BJ (cell line): ENCODE measurements around the gene TSG101. TPM values are rescaled to one million over a fixed set of nuclear protein-coding genes. Genes with fewer than 3 reads are reported as not detected.

ENCODE experiments used
- CTCF ChIA-PET: fragments of 350-600 bp; formaldehyde crosslinking; extraction: SDS; loops from one replicate; lab custom pipeline; 2021; ENCODE audit warnings: antibody characterized with exemption, inconsistent platforms; lab: Yijun Ruan, JAX
- POLR2A ChIA-PET: fragments of 300-600 bp; sonication (Branson Sonifier 250); formaldehyde crosslinking; extraction: SDS; loops from one replicate; lab custom pipeline; 2021; ENCODE audit warnings: antibody characterized with exemption; lab: Charles Lee
- DNase-seq: peaks from one replicate; pipeline ENCODE4 v3.0.0-alpha.2; 2011; ENCODE audit warnings: low read depth
- H3K27me3 ChIP-seq: 2 replicates; pipeline ENCODE4 v1.6.0; 2011; ENCODE audit warnings: low read length; ENCODE audit not compliant: control insufficient read depth, insufficient read depth
- H3K36me3 ChIP-seq: 2 replicates; pipeline ENCODE4 v1.5.1; 2011; ENCODE audit warnings: low read length; ENCODE audit not compliant: control insufficient read depth, insufficient read depth
- H3K4me3 ChIP-seq: 2 replicates; pipeline ENCODE4 v1.5.1; 2011; ENCODE audit warnings: low read depth, mild to moderate bottlenecking, control low read depth, low read length
- polyA plus RNA-seq: library from polyadenylated mRNA; depleted of rRNA; stranded (reverse); fragments of >200 nt; gene quantifications from 2 replicates; pipeline ENCODE4 v1.2.3, GENCODE V29; 2011; rRNA removed
- TF ChIP-seq, protein P1 (sequence below): IDR thresholded peaks from 2 replicates; pipeline ENCODE4 v1.5.1; 2011; ENCODE audit warnings: low read depth, mild to moderate bottlenecking, control low read depth, inconsistent platforms, low read length, moderate library complexity; ENCODE audit not compliant: insufficient read depth

TSG101 gene
- polyA plus RNA-seq, 1 experiment, result 174 TPM

DNA sequence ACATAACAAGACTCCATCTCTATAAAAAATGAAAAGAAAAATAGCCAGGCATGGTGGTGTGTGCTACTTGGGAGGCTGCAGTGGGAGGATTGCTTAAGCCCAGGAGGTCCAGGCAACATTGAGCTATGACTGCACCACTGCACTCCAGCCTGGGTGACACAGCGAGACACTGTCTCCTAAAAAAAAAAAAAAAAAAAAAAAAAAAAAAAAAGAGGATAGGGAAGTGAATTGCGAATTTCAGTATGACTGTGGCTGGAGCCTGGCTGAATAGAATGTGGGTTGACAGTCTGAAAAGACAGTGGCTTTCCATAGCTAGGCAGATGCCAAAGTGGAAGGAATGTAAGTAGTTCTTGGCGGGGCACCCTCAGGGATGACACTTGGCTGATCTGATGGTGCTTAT, 77.5 kb downstream of the TSG101 start:
- H3K27me3 ChIP-seq, result peaks cover 3% of the 10 kb centered on the region; the same call in 1 of the 2 replicates
- no peak overlapping the region for H3K4me3 ChIP-seq
- POLR2A ChIA-PET, result no interaction called here
- no peak for DNase-seq
- TF ChIP-seq, protein P1, sequence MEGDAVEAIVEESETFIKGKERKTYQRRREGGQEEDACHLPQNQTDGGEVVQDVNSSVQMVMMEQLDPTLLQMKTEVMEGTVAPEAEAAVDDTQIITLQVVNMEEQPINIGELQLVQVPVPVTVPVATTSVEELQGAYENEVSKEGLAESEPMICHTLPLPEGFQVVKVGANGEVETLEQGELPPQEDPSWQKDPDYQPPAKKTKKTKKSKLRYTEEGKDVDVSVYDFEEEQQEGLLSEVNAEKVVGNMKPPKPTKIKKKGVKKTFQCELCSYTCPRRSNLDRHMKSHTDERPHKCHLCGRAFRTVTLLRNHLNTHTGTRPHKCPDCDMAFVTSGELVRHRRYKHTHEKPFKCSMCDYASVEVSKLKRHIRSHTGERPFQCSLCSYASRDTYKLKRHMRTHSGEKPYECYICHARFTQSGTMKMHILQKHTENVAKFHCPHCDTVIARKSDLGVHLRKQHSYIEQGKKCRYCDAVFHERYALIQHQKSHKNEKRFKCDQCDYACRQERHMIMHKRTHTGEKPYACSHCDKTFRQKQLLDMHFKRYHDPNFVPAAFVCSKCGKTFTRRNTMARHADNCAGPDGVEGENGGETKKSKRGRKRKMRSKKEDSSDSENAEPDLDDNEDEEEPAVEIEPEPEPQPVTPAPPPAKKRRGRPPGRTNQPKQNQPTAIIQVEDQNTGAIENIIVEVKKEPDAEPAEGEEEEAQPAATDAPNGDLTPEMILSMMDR, result no peak
- no peaks in the 10 kb centered on the region for H3K36me3 ChIP-seq
- CTCF ChIA-PET, result interaction anchor here (1.0 kb wide), 1 partner anchor 9 kb away, joined by 3 read pairs; no protein-coding TSS in a partner anchor

DNA sequence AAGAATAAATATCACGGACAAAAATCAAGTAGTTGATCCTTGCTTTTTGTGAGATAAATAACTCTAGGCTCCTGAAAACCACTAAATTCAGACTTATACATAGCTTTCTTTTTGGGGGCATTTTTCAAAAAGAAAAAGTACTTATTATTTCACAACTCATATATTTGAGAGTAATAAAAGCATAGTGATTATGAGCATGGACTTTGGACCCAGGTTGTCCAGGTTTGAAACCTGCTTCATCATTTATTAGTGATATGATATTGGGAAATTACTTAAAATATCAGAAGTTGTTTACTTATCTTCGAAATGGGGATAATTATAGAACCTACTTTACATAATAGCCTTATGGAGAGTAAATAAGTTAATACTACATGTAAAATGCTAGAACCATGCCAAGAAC, 88.1 kb downstream of the TSG101 start:
- no peak for DNase-seq
- H3K27me3 ChIP-seq, result no peaks in the 10 kb centered on the region
- ChIA-PET CTCF (no interaction called here), POLR2A (no interaction called here)
- no peaks in the 10 kb centered on the region for H3K36me3 ChIP-seq
- no peak overlapping the region for H3K4me3 ChIP-seq
- TF ChIP-seq, protein P1, result no peak

Other genes with a start within 250 kb of the TSG101 start
- gene HPS5, start 204.8 kb downstream of the TSG101 start, polyA plus RNA-seq, result 15.3 and 23.2 TPM in 2 replicates
- 24.9 and 42.9 TPM in 2 replicates for gene GTF2H1, start 204.4 kb downstream of the TSG101 start, polyA plus RNA-seq
- gene LDHA, start 132.4 kb downstream of the TSG101 start, polyA plus RNA-seq, result 946 and 2,237 TPM in 2 replicates
- 0.10 TPM in 1 of 2 replicates, not detected in the other for gene LDHC, start 114.6 kb downstream of the TSG101 start, polyA plus RNA-seq
- gene LDHAL6A, start 71.1 kb downstream of the TSG101 start, polyA plus RNA-seq, result not detected in 2 replicates
- gene UEVLD, start 61.8 kb upstream of the TSG101 start, polyA plus RNA-seq, result 11.7 and 21.2 TPM in 2 replicates
- gene MISFA, start 72.8 kb upstream of the TSG101 start, polyA plus RNA-seq, result 0.26 and 0.77 TPM in 2 replicates
- gene SPTY2D1, start 107.4 kb upstream of the TSG101 start, polyA plus RNA-seq, result 11.8 and 12.4 TPM in 2 replicates
- 0.48 and 0.71 TPM in 2 replicates for gene TMEM86A, start 171.8 kb upstream of the TSG101 start, polyA plus RNA-seq
- 0.07 and 0.15 TPM in 2 replicates for gene IGSF22, start 199.2 kb upstream of the TSG101 start, polyA plus RNA-seq